GM12873 (cell line): ENCODE results near the gene CD200R1L.

ENCODE experiments used
- TF ChIP-seq, protein P1 (sequence below): IDR thresholded peaks from 2 replicates; pipeline ENCODE4 v1.5.1; 2012; ENCODE audit warnings: low read depth, mild to moderate bottlenecking, moderate library complexity, low read length, control low read depth; ENCODE audit not compliant: insufficient read depth; ENCODE audit errors: missing control alignments

CD200R1L gene

DNA sequence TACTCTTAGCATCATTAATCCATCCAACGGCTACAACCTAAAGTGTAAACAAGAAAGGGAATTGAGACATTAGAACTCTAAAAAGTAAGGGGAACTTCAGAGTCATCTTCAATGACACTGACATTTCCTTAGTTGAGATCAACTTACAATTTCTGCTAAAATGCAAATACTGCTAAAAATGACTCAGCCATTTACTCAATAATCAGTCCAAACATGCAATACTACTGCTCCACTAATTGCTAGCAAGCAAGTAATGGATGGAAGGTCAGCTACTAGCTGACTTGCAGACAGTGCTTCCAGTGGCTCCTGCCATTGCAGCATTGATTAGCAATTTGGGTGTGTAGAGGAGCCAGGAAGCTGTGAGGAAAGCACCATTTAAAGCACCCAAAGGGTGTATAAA lies 28.4 kb downstream of the CD200R1L start:
- TF ChIP-seq, protein P1, sequence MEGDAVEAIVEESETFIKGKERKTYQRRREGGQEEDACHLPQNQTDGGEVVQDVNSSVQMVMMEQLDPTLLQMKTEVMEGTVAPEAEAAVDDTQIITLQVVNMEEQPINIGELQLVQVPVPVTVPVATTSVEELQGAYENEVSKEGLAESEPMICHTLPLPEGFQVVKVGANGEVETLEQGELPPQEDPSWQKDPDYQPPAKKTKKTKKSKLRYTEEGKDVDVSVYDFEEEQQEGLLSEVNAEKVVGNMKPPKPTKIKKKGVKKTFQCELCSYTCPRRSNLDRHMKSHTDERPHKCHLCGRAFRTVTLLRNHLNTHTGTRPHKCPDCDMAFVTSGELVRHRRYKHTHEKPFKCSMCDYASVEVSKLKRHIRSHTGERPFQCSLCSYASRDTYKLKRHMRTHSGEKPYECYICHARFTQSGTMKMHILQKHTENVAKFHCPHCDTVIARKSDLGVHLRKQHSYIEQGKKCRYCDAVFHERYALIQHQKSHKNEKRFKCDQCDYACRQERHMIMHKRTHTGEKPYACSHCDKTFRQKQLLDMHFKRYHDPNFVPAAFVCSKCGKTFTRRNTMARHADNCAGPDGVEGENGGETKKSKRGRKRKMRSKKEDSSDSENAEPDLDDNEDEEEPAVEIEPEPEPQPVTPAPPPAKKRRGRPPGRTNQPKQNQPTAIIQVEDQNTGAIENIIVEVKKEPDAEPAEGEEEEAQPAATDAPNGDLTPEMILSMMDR: no peak

DNA sequence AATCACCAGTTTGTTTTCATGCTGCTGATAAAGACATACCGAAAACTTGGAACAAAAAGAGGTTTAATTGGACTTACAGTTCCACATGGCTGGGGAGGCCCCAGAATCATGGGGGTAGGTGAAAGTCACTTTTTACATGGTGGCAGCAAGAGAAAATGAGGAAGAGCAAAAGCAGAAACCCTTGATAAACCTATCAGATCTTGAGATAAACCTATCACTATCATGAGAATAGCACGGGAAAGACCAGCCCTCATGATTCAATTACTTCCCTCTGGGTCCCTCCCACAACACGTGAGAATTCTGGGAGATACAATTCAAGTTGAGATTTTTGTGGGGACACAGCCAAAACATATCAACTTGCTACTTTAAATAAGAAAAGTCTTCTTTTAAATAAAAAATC lies 28.9 kb downstream of the CD200R1L start:
- TF ChIP-seq, protein P1: no peak

DNA sequence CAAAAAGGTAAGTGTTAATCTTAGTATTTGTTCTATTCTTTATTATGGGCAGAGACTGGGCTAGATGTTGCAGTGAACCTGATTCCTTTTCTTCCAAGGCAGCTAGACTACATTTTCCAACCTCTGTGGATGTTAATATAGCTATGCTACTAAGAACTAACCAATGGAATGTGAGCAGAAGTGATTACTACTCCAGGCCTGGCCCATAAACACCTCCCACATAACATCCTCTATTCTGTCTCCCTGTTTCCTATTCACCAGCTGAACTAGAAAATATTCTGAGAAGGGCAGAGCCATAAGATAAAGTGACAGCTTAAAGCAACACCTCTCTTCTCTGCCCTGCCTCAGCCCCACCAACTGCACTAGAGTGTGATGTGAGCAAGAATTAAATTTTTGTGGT lies 29.4 kb downstream of the CD200R1L start:
- TF ChIP-seq, protein P1: no peak

DNA sequence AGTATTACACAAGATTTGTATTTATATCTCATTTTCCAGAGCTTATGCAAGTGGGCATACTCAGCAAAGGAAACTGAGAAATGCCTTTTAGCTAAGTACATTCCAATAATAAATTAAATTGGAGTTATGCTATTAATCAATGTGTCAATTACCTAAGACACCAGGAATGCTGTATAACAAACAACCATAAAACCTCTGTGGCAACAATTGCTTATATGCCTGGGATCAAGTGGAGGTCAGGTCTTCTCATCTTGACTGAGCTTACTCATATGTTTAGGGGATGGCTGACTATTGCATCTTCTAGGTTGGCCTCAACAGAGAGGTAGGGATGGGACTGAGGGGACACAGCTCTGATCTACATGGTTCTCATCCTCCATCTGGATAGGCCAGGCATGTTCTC lies 30.7 kb downstream of the CD200R1L start:
- TF ChIP-seq, protein P1: no peak

DNA sequence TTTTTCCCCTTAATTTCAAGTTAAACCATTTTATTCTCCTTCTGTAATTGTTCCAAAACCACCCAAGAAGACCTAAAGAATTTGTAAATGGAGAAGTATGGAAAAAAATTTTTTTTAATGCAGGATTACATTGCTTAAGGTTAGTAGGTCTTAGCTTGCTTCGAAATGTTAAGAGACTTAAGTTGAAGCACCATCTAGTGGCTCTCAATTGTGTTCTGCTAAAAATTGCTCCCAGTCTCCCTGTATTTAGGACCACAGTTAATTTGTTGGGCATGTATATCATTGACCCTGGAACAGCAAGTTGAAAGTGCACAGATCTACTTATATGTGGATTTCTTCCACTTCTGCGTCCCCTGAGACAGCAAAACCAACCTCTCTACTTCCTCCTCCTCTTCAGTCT lies 32.4 kb downstream of the CD200R1L start:
- TF ChIP-seq, protein P1: peak; percentile 35

DNA sequence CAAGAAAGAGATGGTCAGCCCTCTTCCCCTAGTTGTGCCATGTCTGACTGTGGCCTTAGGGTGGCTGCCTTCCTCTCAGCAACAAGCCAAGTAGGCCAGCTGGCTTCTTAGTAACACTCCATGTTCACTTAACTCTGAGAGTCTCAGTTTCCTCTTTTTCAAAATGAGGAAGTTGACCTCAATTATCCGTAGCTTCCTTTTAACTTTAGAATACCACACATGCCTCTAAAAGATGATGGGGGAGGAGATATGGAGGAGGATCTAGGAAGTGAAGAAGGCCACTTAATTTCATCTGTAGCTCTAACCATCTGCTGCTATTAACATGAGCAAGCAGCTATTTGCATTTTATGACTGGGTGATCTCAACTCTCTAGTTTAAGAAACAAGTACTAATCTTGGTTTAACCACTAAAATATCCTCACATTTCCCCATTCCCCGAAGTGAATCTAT lies 32.9 kb downstream of the CD200R1L start:
- TF ChIP-seq, protein P1: peak; percentile 33

DNA sequence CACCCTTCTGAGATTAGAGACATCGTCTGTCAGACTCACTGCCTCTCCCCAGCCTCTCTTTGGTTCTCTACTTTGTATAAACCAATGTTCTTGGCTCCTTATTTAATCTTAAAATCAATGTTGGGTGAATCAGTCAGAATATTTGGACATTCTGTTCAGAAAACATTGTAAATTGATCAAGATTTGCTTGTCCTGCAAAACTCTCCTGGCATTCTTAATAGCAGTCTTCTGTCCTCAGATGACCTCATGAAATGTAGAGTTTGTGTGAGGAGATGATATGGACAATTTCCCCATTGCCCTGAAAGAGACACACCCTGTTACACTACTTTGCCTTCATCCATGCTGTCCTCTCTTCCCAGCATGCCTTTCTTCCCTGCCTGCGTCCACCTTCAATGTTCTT lies 33.6 kb downstream of the CD200R1L start:
- TF ChIP-seq, protein P1: no peak
